IMR-90 (cell line): ENCODE measurements around the gene GABARAPL2. TPM values are rescaled to one million over a fixed set of nuclear protein-coding genes. Genes with fewer than 3 reads are reported as not detected.

Source experiments
- ATAC-seq: fragments of 200-7000 bp; cut with Tn5 transposase; 2 replicates; pipeline ENCODE4 v1.9.1; 2020; ENCODE audit warnings: low read depth, mild to moderate bottlenecking, moderate library complexity
- BruUV-seq: library from RNA; stranded (reverse); fragments of 400-500 nt; replicated peaks from 2 replicates; lab custom pipeline; 2021; lab: Mats Ljungman, UMichigan
- CTCF ChIA-PET: fragments of 300-600 bp; formaldehyde crosslinking; extraction: SDS; loops from one replicate; lab custom pipeline; 2021; ENCODE audit warnings: antibody characterized with exemption; lab: Yijun Ruan, JAX
- POLR2A ChIA-PET: fragments of 300-600 bp; sonication (Branson Sonifier 250); formaldehyde crosslinking; loops from one replicate; lab custom pipeline; 2022; ENCODE audit warnings: antibody characterized with exemption; ENCODE audit not compliant: unreplicated experiment; lab: Charles Lee
- DNase-seq: peaks from one replicate; pipeline ENCODE4 v3.0.0; 2013
- H2AFZ ChIP-seq: replicated peaks from 2 replicates; pipeline ENCODE3; 2013; ENCODE audit warnings: low read length, mild to moderate bottlenecking; ENCODE audit not compliant: poor library complexity
- H2AK5ac ChIP-seq: 2 replicates; pipeline ENCODE4 v1.6.1; 2013; ENCODE audit warnings: low read depth, low read length, inconsistent platforms
- H2AK9ac ChIP-seq: replicated peaks from 2 replicates; pipeline ENCODE3; 2013; ENCODE audit warnings: mild to moderate bottlenecking, low read depth, low read length, moderate library complexity; ENCODE audit not compliant: poor library complexity
- H2BK120ac ChIP-seq: 2 replicates; pipeline ENCODE4 v1.6.1; 2013; ENCODE audit warnings: low read depth, low read length, inconsistent platforms
- H2BK15ac ChIP-seq: 3 replicates; pipeline ENCODE4 v1.6.1; 2013; ENCODE audit warnings: low read depth, low read length, inconsistent platforms
- H2BK20ac ChIP-seq: 2 replicates; pipeline ENCODE4 v1.6.1; 2013; ENCODE audit warnings: low read depth, mild to moderate bottlenecking, inconsistent platforms, low read length, moderate library complexity
- H2BK5ac ChIP-seq: 2 replicates; pipeline ENCODE4 v1.6.1; 2013; ENCODE audit warnings: mild to moderate bottlenecking, low read depth, low read length, inconsistent platforms; ENCODE audit not compliant: poor library complexity, severe bottlenecking
- H3K14ac ChIP-seq: replicated peaks from 2 replicates; pipeline ENCODE4 v1.6.1; 2013; ENCODE audit warnings: low read depth, low read length, inconsistent platforms
- H3K18ac ChIP-seq: 2 replicates; pipeline ENCODE4 v1.6.1; 2013; ENCODE audit warnings: low read depth, low read length, control low read depth
- H3K23ac ChIP-seq: 2 replicates; pipeline ENCODE4 v1.6.1; 2013; ENCODE audit warnings: low read depth, low read length, inconsistent platforms
- H3K27ac ChIP-seq: 2 replicates; pipeline ENCODE4 v1.5.1; 2013; ENCODE audit warnings: mild to moderate bottlenecking, control low read depth, low read length; ENCODE audit not compliant: insufficient read depth
- H3K27me3 ChIP-seq: 2 replicates; pipeline ENCODE4 v1.6.1; 2013; ENCODE audit warnings: low read length; ENCODE audit not compliant: control insufficient read depth, insufficient read depth
- H3K36me3 ChIP-seq: 2 replicates; pipeline ENCODE4 v1.6.1; 2013; ENCODE audit warnings: low read length, mixed read lengths; ENCODE audit not compliant: control insufficient read depth, insufficient read depth
- H3K4ac ChIP-seq: 2 replicates; pipeline ENCODE4 v1.6.1; 2013; ENCODE audit warnings: low read depth, low read length, inconsistent platforms
- H3K4me1 ChIP-seq: 2 replicates; pipeline ENCODE4 v1.6.1; 2013; ENCODE audit warnings: low read length, mixed read lengths; ENCODE audit not compliant: control insufficient read depth, insufficient read depth
- H3K4me2 ChIP-seq: 2 replicates; pipeline ENCODE4 v1.6.1; 2013; ENCODE audit warnings: low read depth, mild to moderate bottlenecking, control low read depth, low read length, moderate library complexity
- H3K4me3 ChIP-seq: 2 replicates; pipeline ENCODE4 v1.5.1; 2013; ENCODE audit warnings: low read depth, mild to moderate bottlenecking, control low read depth, low read length, moderate library complexity; ENCODE audit not compliant: insufficient read depth
- H3K56ac ChIP-seq: 2 replicates; pipeline ENCODE4 v1.6.1; 2013; ENCODE audit warnings: low read length, inconsistent platforms; ENCODE audit not compliant: insufficient read depth; ENCODE audit errors: extremely low read depth
- H3K79me1 ChIP-seq, 2 experiments: 2 replicates each; pipeline ENCODE4 v1.6.1; 2013; ENCODE audit warnings: low read length in 2 of 2, inconsistent platforms in 1 of 2, low read depth in 1 of 2
- H3K9ac ChIP-seq: 2 replicates; pipeline ENCODE4 v1.6.1; 2013; ENCODE audit warnings: low read depth, low read length, control low read depth
- H3K9me1 ChIP-seq: 2 replicates; pipeline ENCODE4 v1.6.1; 2013; ENCODE audit warnings: low read length, inconsistent platforms; ENCODE audit not compliant: insufficient read depth
- H3K9me3 ChIP-seq: 2 replicates; pipeline ENCODE4 v1.6.1; 2013; ENCODE audit warnings: low read length; ENCODE audit not compliant: control insufficient read depth, insufficient read depth
- H4K20me1 ChIP-seq: 2 replicates; pipeline ENCODE4 v1.6.1; 2013; ENCODE audit warnings: low read length, inconsistent platforms; ENCODE audit not compliant: insufficient read depth
- H4K5ac ChIP-seq: 2 replicates; pipeline ENCODE4 v1.6.1; 2013; ENCODE audit warnings: mild to moderate bottlenecking, low read depth, low read length, control low read depth
- H4K8ac ChIP-seq, 2 experiments: 2 replicates each; pipeline ENCODE4 v1.6.1; 2013; ENCODE audit warnings: low read depth in 2 of 2, low read length in 2 of 2, control low read depth in 1 of 2, inconsistent platforms in 1 of 2
- H4K91ac ChIP-seq: 2 replicates; pipeline ENCODE4 v1.6.1; 2013; ENCODE audit warnings: low read depth, low read length, inconsistent platforms; ENCODE audit not compliant: insufficient read depth
- BHLHE40 ChIP-seq: fragments of 150-350 bp; IDR thresholded peaks from 2 replicates; pipeline ENCODE4 v1.6.1; 2016; ENCODE audit warnings: mild to moderate bottlenecking, low read depth, low read length
- CEBPB ChIP-seq: IDR thresholded peaks from 2 replicates; pipeline ENCODE4 v1.6.1; 2012; ENCODE audit warnings: low read depth, low read length, improper control_type of control experiment
- CHD1 ChIP-seq: IDR thresholded peaks from 2 replicates; pipeline ENCODE4 v1.6.1; 2012; ENCODE audit warnings: low read depth, low read length, improper control_type of control experiment
- CTCF ChIP-seq: conservative IDR thresholded peaks from 2 replicates; pipeline ENCODE4 v1.5.1; 2012; ENCODE audit warnings: mild to moderate bottlenecking, low read depth, low read length, improper control_type of control experiment
- ELK1 ChIP-seq: fragments of 150-350 bp; IDR thresholded peaks from 2 replicates; pipeline ENCODE4 v1.6.1; 2016; ENCODE audit warnings: low read depth, mild to moderate bottlenecking, low read length, moderate library complexity, borderline replicate concordance
- FOS ChIP-seq: fragments of 150-350 bp; IDR thresholded peaks from 2 replicates; pipeline ENCODE4 v1.6.1; 2016; ENCODE audit warnings: low read depth, low read length
- MAFK ChIP-seq: IDR thresholded peaks from 2 replicates; pipeline ENCODE4 v1.6.1; 2012; ENCODE audit warnings: low read depth, low read length, improper control_type of control experiment
- MAZ ChIP-seq: IDR thresholded peaks from 2 replicates; pipeline ENCODE4 v1.6.1; 2012; ENCODE audit warnings: low read depth, mild to moderate bottlenecking, low read length, improper control_type of control experiment, moderate library complexity, borderline replicate concordance
- MXI1 ChIP-seq: IDR thresholded peaks from 2 replicates; pipeline ENCODE4 v1.6.1; 2012; ENCODE audit warnings: low read depth, mild to moderate bottlenecking, low read length, moderate library complexity, borderline replicate concordance
- NFE2L2 ChIP-seq: fragments of 150-350 bp; IDR thresholded peaks from 2 replicates; pipeline ENCODE4 v1.6.1; 2016; ENCODE audit warnings: low read depth, mild to moderate bottlenecking, low read length
- POLR2A ChIP-seq: IDR thresholded peaks from 2 replicates; pipeline ENCODE4 v1.6.1; 2012; ENCODE audit warnings: mild to moderate bottlenecking, low read depth, low read length
- RAD21 ChIP-seq: IDR thresholded peaks from 2 replicates; pipeline ENCODE4 v1.6.1; 2012; ENCODE audit warnings: low read length, improper control_type of control experiment
- RCOR1 ChIP-seq: IDR thresholded peaks from 2 replicates; pipeline ENCODE4 v1.6.1; 2012; ENCODE audit warnings: mild to moderate bottlenecking, low read length, improper control_type of control experiment; ENCODE audit not compliant: insufficient replicate concordance
- RFX5 ChIP-seq: IDR thresholded peaks from 2 replicates; pipeline ENCODE4 v1.8.0; 2012; ENCODE audit warnings: low read depth, mild to moderate bottlenecking, low read length, moderate library complexity
- SMC3 ChIP-seq: fragments of 150-350 bp; IDR thresholded peaks from 2 replicates; pipeline ENCODE4 v1.6.1; 2016; ENCODE audit warnings: low read depth, mild to moderate bottlenecking, antibody characterized with exemption, low read length, moderate library complexity
- USF2 ChIP-seq: fragments of 150-350 bp; IDR thresholded peaks from 2 replicates; pipeline ENCODE4 v1.6.1; 2017; ENCODE audit warnings: mild to moderate bottlenecking, antibody characterized with exemption, low read length, low read depth
- WGBS, 2 experiments: methylation state at CpG; one replicate each; pipeline versions ENCODE4 v1.1.5 to v1.1.7; 2013; ENCODE audit warnings: missing lambda C conversion rate in 2 of 2; ENCODE audit not compliant: insufficient read length in 1 of 2; ENCODE audit errors: extremely low coverage in 2 of 2; 5-methylcytosine and 5-hydroxymethylcytosine counted together
- dilution Hi-C: fragments of 300-500 bp; cut with HindIII; formaldehyde crosslinking; loops from one replicate; pipeline ENCODE4 v1.14.3; 2018; ENCODE audit warnings: low sequenced_read_pairs; ENCODE audit not compliant: unreplicated experiment
- in situ Hi-C: fragments of 300-500 bp; cut with MboI; formaldehyde crosslinking; loops from 3 replicates; pipeline ENCODE4 v1.14.3; 2019; ENCODE audit warnings: low sequenced_read_pairs, inconsistent platforms, mixed read lengths
- intact Hi-C: fragments of 100-400 bp; cut with micrococcal nuclease; formaldehyde crosslinking; loops from 2 replicates; pipeline ENCODE4 v1.10.0; 2022
- polyA plus RNA-seq, 3 experiments: library from polyadenylated mRNA; depleted of rRNA; stranded (reverse); fragments of >200 nt; gene quantifications; 2 replicates each; pipeline ENCODE4 v1.2.3, GENCODE V29; 2012; ENCODE audit warnings: low replicate concordance in 1 of 3
- total RNA-seq: library from RNA; depleted of rRNA; stranded (reverse); fragments of >200 nt; gene quantifications from 2 replicates; pipeline ENCODE4 v1.2.3, GENCODE V29; 2012

The GABARAPL2 gene
- total and polyA plus RNA-seq, 2 of the 4 experiments (the other 2 are of a cell fraction): 33.3 to 65.9 TPM

- intact Hi-C loops (no loop called here), dilution Hi-C loops (no loop called here), in situ Hi-C loops (no loop called here)
- H3K9ac ChIP-seq: no peak overlapping the region
- H2AK5ac ChIP-seq: no peak overlapping the region
- H3K14ac ChIP-seq: no peak overlapping the region
- WGBS, 2 experiments: 87% methylated on average over 17 of the region's 29 CpGs; no CpG with 5 or more reads in 1 of the 2 experiments
- no peak overlapping the region for H2AFZ ChIP-seq
- H3K27ac ChIP-seq: no peak overlapping the region
- no peaks in the 10 kb centered on the region for H3K9me1 ChIP-seq
- ATAC-seq (no peak), DNase-seq (no peak)
- H3K4me3 ChIP-seq: no peak overlapping the region
- no peak overlapping the region for H3K18ac ChIP-seq
- H2BK15ac ChIP-seq: no peak overlapping the region
- ChIA-PET CTCF (no interaction called here), POLR2A (no interaction called here)
- H2BK5ac ChIP-seq: no peak overlapping the region
- H3K79me1 ChIP-seq: no peaks in the 10 kb centered on the region
- no TSS peak for BruUV-seq
- H4K91ac ChIP-seq: no peak overlapping the region
- H3K4me2 ChIP-seq: no peak overlapping the region
- H3K4ac ChIP-seq: no peak overlapping the region
- H3K4me1 ChIP-seq: no peaks in the 10 kb centered on the region
- no peak overlapping the region for H4K8ac ChIP-seq
- no peak overlapping the region for H2BK20ac ChIP-seq
- no peak overlapping the region for H3K23ac ChIP-seq
- TF ChIP-seq RAD21 (no peak), NFE2L2 (no peak), RFX5 (no peak), USF2 (no peak), RCOR1 (no peak), MXI1 (no peak), MAFK (no peak), CEBPB (no peak), SMC3 (no peak), POLR2A (no peak), MAZ (no peak), BHLHE40 (no peak), CHD1 (no peak), FOS (no peak), CTCF (no peak), ELK1 (no peak)
- H3K56ac ChIP-seq: no peak overlapping the region
- no peaks in the 10 kb centered on the region for H4K20me1 ChIP-seq
- H3K9me3 ChIP-seq: no peaks in the 10 kb centered on the region; the same call in 1 of the 2 replicates
- no peaks in the 10 kb centered on the region for H3K36me3 ChIP-seq
- no peak overlapping the region for H2BK120ac ChIP-seq
- H3K27me3 ChIP-seq: peaks cover 17% of the 10 kb centered on the region
- no peak overlapping the region for H2AK9ac ChIP-seq
- H4K5ac ChIP-seq: no peak overlapping the region
Measured at GRCh38 chr16:75529959-75530358, 36.2 kb upstream of the GABARAPL2 start.
